Activated naive CD4-positive, alpha-beta T cell treated with anti-CD3 and anti-CD28 coated beads, Interleukin-2, amount 10 ng/mL, durations not matched to agents 7 days and 5 days (primary cell): ENCODE measurements around the gene ALDH1B1.

Experiments used
- CTCF ChIA-PET: fragments of 350-600 bp; sonication (Branson Sonifier 250); formaldehyde crosslinking; loops from one replicate; lab custom pipeline; 2021; ENCODE audit warnings: antibody characterized with exemption; lab: Charles Lee
- DNase-seq: peaks from one replicate; pipeline ENCODE4 v3.0.0-alpha.2; 2020
- H3K27ac Mint-ChIP-seq: one replicate; pipeline ENCODE4 v1.8.0; 2021; ENCODE audit warnings: mild to moderate bottlenecking, moderate library complexity, mixed read lengths
- H3K27me3 Mint-ChIP-seq: one replicate; pipeline ENCODE4 v1.8.0; 2021; ENCODE audit warnings: mild to moderate bottlenecking, mixed read lengths
- H3K36me3 Mint-ChIP-seq: one replicate; pipeline ENCODE4 v1.8.0; 2021; ENCODE audit warnings: mixed read lengths
- H3K4me1 Mint-ChIP-seq: one replicate; pipeline ENCODE4 v1.8.0; 2021; ENCODE audit warnings: mixed read lengths
- H3K4me3 Mint-ChIP-seq: one replicate; pipeline ENCODE4 v1.8.0; 2021; ENCODE audit warnings: mild to moderate bottlenecking, moderate library complexity, mixed read lengths
- H3K9me3 Mint-ChIP-seq: one replicate; pipeline ENCODE4 v1.8.0; 2021; ENCODE audit warnings: mixed read lengths

The ALDH1B1 gene

DNA sequence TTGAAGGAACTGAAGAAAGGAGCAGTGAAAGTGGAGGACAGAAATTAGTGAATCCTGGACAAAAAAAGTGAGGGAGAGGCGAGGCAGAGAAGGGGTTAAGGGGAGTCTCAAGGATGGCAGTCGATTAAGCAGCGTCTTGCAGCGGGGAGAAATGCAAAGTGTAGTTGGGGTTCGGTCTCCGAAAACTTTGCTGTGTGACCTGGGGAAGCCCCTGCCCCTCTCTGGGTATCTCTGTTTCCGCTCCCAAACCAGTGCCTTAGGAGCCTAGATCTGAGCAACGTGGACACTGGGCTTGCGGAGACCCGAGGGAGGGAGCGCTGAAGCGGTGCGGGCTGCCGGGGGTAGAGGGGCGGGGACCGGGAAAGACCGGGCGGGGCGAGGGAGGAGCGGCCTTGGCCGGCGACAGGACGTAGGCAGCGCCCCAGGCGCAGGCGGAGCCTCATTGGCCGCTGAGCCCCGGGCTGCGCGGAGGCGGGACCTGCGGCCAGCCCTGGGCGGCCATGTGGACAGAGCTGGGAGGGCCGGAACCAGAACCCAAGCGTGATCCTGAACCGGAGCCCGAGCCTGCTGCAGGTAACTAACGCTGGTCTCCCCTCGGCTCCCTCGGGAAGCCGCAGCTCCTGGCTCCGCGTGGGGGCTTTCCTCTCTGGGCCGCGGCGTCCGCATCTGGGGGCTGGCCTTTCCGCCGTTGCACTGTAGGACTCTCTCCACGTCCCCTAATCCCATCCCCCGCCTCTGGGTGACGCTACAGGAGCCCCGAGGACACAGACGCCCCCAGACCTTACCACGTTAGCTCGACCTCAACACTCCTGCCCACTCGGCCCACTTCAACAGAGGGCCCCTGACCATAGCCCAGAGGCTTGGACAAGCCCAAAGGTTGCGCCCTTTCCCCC lies at the start of gene ALDH1B1:
ALDH1B1 (plus strand) TSS at position 468 of the 893 bp plus-strand sequence. CDS start 3,047 bp downstream, outside the sequence.
- CTCF ChIA-PET: interaction anchor here (0.8 to 1.5 kb wide), 2 partner anchors 53 to 479 kb away, joined by 3 to 5 read pairs; no protein-coding TSS in a partner anchor
- H3K27me3 Mint-ChIP-seq: peaks cover 32% of the 10 kb centered on the region
- H3K36me3 Mint-ChIP-seq: peaks cover 15% of the 10 kb centered on the region

GRCh38 chr9:38343037-38343436 lies 49.5 kb upstream of the ALDH1B1 start:
- CTCF ChIA-PET: interaction anchor here (0.8 kb wide), 1 partner anchor 10 kb away, joined by 3 read pairs; no protein-coding TSS in a partner anchor
- Mint-ChIP-seq H3K4me1 (peaks cover 2% of the 10 kb centered on the region), H3K27ac (no peak overlapping the region)

More for the DNA sequence above, at the start of gene ALDH1B1:
- Mint-ChIP-seq H3K4me3 (peak within 1 kb of the TSS; percentile 87), H3K4me1 (peaks cover 15% of the 10 kb centered on the region), H3K27ac (peak within 1 kb of the TSS; percentile 85), H3K9me3 (no peaks in the 10 kb centered on the region)
- peak; percentile 81 for DNase-seq

GRCh38 chr9:38343552-38343951 lies 49.0 kb upstream of the ALDH1B1 start:
- peaks cover 2% of the 10 kb centered on the region for H3K4me1 Mint-ChIP-seq
- H3K27me3 Mint-ChIP-seq: peaks cover 18% of the 10 kb centered on the region
- no peaks in the 10 kb centered on the region for H3K36me3 Mint-ChIP-seq
- CTCF ChIA-PET: no interaction called here
- no peak for DNase-seq
- H3K9me3 Mint-ChIP-seq: no peaks in the 10 kb centered on the region
- no peak overlapping the region for H3K27ac Mint-ChIP-seq
- no peak overlapping the region for H3K4me3 Mint-ChIP-seq

More at GRCh38 chr9:38343037-38343436, 49.5 kb upstream of the ALDH1B1 start:
- DNase-seq: no peak
- Mint-ChIP-seq H3K36me3 (no peaks in the 10 kb centered on the region), H3K27me3 (peaks cover 17% of the 10 kb centered on the region), H3K9me3 (no peaks in the 10 kb centered on the region), H3K4me3 (no peak overlapping the region)

DNA sequence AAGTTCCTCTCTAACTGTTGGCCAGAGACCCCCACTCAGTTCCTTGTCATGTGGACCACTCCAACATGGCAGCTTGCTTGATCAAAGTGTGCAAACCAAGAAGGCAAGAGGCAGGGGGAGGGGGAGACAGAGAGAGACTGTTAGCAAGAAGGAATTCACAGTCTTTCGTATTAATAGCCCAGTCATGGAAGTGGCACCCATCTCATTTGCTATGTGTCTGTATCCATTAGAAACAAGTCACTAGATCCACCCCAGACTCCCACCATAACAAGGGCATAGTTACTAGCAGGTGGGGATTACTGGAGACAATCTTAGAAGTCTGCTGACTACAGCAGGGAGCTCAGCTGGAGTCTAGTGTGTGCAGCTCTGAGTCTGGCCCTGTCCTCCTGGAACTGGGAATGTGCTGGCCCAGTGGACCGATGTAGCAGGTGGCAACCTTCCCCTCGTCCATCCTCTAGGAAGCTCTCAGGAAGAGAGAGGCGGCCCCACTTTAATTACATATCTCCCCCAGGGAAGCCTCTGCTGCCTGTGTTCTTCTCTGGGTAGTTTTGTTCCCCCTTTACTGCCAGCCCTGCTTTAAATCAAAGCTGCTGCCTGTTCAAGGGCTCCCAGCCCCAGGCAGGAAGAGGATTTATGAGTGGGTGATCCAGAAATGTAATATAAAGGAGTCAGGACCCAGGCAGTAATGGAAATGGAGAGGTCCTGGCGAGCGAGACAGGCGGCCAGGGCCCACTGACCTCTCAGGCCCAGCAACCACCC lies 47.8 kb upstream of the ALDH1B1 start:
- Mint-ChIP-seq H3K4me1 (peaks cover 2% of the 10 kb centered on the region), H3K36me3 (no peaks in the 10 kb centered on the region), H3K4me3 (no peak overlapping the region), H3K27me3 (peaks cover 16% of the 10 kb centered on the region), H3K27ac (no peak overlapping the region), H3K9me3 (no peaks in the 10 kb centered on the region)
- CTCF ChIA-PET: interaction anchor here (0.7 kb wide), 1 partner anchor 10 kb away, joined by 3 read pairs; no protein-coding TSS in a partner anchor
- DNase-seq: no peak

DNA sequence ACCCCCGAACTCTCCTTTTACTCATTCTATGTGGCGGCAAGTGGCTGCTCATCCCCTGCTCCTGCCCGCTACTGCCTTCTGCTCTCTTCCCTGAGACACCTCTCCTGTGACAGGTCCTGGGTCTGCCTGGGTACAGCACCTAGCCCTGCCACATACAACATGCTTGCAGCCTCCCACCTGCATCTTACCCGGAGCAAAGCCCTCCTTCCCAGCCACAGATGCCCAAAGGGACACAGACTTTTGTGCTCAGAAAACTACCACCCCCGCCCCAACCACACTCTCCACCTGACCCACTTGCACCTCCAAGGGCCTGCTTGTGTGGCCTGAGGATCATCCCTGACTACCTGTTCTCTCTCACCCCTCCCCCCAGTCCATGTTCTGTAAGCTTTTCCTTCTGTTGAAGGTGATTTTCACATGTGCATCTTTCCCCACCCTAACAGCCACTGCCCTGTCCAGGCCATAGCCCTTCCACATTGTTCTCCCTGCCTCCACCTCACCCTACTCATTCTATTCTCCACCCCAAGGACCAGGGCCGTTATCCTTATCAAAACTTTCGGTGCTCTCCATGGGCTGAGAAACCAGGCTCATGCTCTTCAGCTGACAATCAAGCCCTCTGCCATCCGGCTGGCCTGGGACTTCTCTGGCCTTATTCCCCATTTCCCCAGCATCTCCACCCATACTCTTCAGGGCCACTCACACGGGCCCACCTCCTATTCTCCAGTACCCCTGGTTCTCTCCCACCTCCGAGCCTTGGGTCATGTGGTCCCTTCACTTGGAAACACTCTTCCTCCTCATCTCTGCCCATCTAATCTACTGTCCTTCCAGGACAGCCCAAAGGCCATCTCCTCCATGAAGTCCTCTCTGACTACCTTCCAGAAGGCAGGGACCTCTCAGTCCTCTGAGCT lies 46.4 kb upstream of the ALDH1B1 start:
- H3K27ac Mint-ChIP-seq: no peak overlapping the region
- H3K36me3 Mint-ChIP-seq: no peaks in the 10 kb centered on the region
- H3K4me1 Mint-ChIP-seq: peaks cover 2% of the 10 kb centered on the region
- CTCF ChIA-PET: no interaction called here
- no peaks in the 10 kb centered on the region for H3K9me3 Mint-ChIP-seq
- H3K4me3 Mint-ChIP-seq: no peak overlapping the region
- DNase-seq: no peak
- H3K27me3 Mint-ChIP-seq: peaks cover 21% of the 10 kb centered on the region

- Mint-ChIP-seq H3K36me3 (no peaks in the 10 kb centered on the region), H3K4me1 (peaks cover 2% of the 10 kb centered on the region), H3K27me3 (peaks cover 23% of the 10 kb centered on the region), H3K27ac (no peak overlapping the region), H3K9me3 (no peaks in the 10 kb centered on the region), H3K4me3 (no peak overlapping the region)
- CTCF ChIA-PET: no interaction called here
- DNase-seq: no peak
Observed at GRCh38 chr9:38346811-38347210, 45.7 kb upstream of the ALDH1B1 start.

DNA sequence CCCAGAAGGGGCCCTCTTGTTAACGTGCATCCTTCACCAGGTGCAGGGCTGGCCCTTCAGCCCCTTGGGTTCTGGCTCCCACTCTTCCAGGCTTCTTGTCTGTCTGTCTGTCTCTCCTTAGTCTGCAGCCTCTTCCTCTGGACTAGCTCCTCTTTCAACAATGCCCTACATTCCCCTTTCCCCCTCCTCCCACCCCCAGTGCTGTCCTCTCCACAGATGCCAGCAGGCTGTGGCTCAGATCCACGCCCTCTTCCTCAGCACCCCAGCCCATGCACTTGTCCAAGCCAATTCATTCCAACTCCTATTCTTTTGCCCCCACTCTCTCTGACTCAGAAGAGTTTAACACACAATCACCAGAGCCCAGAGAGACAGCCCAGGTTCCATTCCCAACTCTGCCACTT lies 45.2 kb upstream of the ALDH1B1 start:
- CTCF ChIA-PET: no interaction called here
- H3K4me3 Mint-ChIP-seq: no peak overlapping the region
- no peaks in the 10 kb centered on the region for H3K36me3 Mint-ChIP-seq
- H3K27ac Mint-ChIP-seq: no peak overlapping the region
- peaks cover 2% of the 10 kb centered on the region for H3K4me1 Mint-ChIP-seq
- peaks cover 25% of the 10 kb centered on the region for H3K27me3 Mint-ChIP-seq
- no peaks in the 10 kb centered on the region for H3K9me3 Mint-ChIP-seq
- no peak for DNase-seq

GRCh38 chr9:38347946-38348345 lies 44.6 kb upstream of the ALDH1B1 start:
- CTCF ChIA-PET: no interaction called here
- Mint-ChIP-seq H3K4me1 (no peaks in the 10 kb centered on the region), H3K27me3 (peaks cover 25% of the 10 kb centered on the region), H3K27ac (no peak overlapping the region), H3K9me3 (no peaks in the 10 kb centered on the region), H3K36me3 (no peaks in the 10 kb centered on the region), H3K4me3 (no peak overlapping the region)
- no peak for DNase-seq

DNA sequence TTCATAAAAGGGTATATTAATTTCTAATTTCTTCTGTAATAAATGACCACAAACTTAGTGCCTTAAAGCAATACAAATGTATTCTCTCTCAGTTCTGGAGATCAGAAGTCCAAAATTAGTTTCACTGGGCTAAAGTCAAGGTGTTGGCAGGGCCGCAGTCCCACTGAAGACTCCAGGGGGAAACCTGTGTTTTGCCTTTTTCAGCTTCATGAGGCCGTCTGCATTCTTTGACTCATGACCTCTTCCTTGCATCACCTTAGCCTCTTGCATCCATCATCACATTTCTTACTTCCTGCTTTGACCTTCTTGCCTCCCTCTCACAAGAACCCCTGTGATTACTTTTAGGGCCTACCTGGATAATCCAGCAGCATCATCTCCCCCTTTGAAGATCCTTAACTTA lies 42.0 kb upstream of the ALDH1B1 start:
- DNase-seq: no peak
- Mint-ChIP-seq H3K4me1 (no peaks in the 10 kb centered on the region), H3K27ac (no peak overlapping the region), H3K36me3 (no peaks in the 10 kb centered on the region), H3K4me3 (no peak overlapping the region), H3K27me3 (peaks cover 19% of the 10 kb centered on the region), H3K9me3 (no peaks in the 10 kb centered on the region)
- CTCF ChIA-PET: interaction anchor here (0.7 kb wide), 1 partner anchor 11 kb away, joined by 5 read pairs; no protein-coding TSS in a partner anchor

GRCh38 chr9:38352530-38353328 lies 39.8 kb upstream of the ALDH1B1 start:
- no peak for DNase-seq
- no peaks in the 10 kb centered on the region for H3K4me1 Mint-ChIP-seq
- no peaks in the 10 kb centered on the region for H3K36me3 Mint-ChIP-seq
- CTCF ChIA-PET: interaction anchor here (0.8 kb wide), 1 partner anchor 10 kb away, joined by 3 read pairs; no protein-coding TSS in a partner anchor
- H3K4me3 Mint-ChIP-seq: no peak overlapping the region
- no peaks in the 10 kb centered on the region for H3K9me3 Mint-ChIP-seq
- H3K27me3 Mint-ChIP-seq: peaks cover 13% of the 10 kb centered on the region
- H3K27ac Mint-ChIP-seq: no peak overlapping the region

DNA sequence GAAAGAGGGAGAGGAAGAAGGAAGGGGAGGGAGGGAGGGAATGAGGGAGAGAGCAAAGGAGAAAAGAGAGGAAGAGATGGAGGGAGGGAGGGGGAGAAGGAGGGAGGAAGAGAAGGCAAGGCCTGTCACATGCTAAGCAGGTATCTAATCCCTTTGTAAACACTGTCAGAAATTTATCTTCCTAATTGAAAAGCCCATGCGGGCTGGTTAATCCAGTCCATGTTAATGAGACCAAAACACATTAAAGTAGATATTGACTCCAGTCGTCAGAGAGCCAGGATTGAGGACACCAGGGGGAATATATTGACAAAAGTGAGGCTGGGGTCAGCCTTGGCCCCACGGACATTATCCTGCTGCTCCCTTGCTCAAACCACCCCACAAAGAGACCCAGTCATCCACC lies 37.4 kb upstream of the ALDH1B1 start:
- CTCF ChIA-PET: no interaction called here
- H3K9me3 Mint-ChIP-seq: no peaks in the 10 kb centered on the region
- no peak overlapping the region for H3K4me3 Mint-ChIP-seq
- H3K27ac Mint-ChIP-seq: no peak overlapping the region
- no peaks in the 10 kb centered on the region for H3K4me1 Mint-ChIP-seq
- no peaks in the 10 kb centered on the region for H3K36me3 Mint-ChIP-seq
- no peak for DNase-seq
- H3K27me3 Mint-ChIP-seq: peaks cover 9% of the 10 kb centered on the region

GRCh38 chr9:38355517-38356120 lies 36.9 kb upstream of the ALDH1B1 start:
- Mint-ChIP-seq H3K4me1 (no peaks in the 10 kb centered on the region), H3K36me3 (no peaks in the 10 kb centered on the region), H3K4me3 (no peak overlapping the region), H3K27ac (no peak overlapping the region), H3K27me3 (peaks cover 6% of the 10 kb centered on the region), H3K9me3 (no peaks in the 10 kb centered on the region)
- CTCF ChIA-PET: no interaction called here
- no peak for DNase-seq

DNA sequence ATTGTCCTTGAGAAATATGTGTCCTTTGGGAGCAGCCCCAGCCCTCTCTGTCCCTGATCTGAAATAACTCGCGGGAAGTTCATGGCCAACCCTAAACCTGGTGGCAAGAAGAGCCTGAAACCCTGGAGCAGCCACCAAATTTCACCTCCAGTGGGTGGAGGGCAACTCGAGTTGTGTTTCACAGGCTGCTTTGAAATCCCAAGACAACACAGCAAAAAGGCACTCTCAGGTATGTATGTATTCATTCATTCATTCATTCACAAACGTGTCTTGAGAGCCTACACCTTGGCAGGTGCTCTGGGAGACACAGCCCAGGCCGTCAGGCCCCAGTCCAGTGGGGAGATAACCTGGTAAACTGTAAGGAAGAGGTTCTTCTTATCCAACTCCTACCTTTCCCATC lies 35.7 kb upstream of the ALDH1B1 start:
- H3K36me3 Mint-ChIP-seq: no peaks in the 10 kb centered on the region
- no peaks in the 10 kb centered on the region for H3K9me3 Mint-ChIP-seq
- DNase-seq: no peak
- H3K27me3 Mint-ChIP-seq: peaks cover 2% of the 10 kb centered on the region
- H3K4me1 Mint-ChIP-seq: no peaks in the 10 kb centered on the region
- H3K4me3 Mint-ChIP-seq: no peak overlapping the region
- CTCF ChIA-PET: no interaction called here
- no peak overlapping the region for H3K27ac Mint-ChIP-seq
